IPS-20b (cell line): ENCODE results near the gene NMNAT2.
"Not testable (repeated sequence)": the region's sequence is repeated elsewhere in the genome, so short reads cannot be mapped to it uniquely, and the experiment has no call there.

Experiments
- H3K27ac ChIP-seq: one replicate; pipeline ENCODE4 v1.5.1; 2013; ENCODE audit warnings: low read length
- H3K27me3 ChIP-seq: 2 replicates; pipeline ENCODE4 v1.6.1; 2013; ENCODE audit warnings: mild to moderate bottlenecking, low read length, inconsistent platforms; ENCODE audit not compliant: insufficient read depth
- H3K36me3 ChIP-seq: 2 replicates; pipeline ENCODE4 v1.6.1; 2013; ENCODE audit warnings: low read depth, mild to moderate bottlenecking, inconsistent platforms, low read length, moderate library complexity; ENCODE audit not compliant: insufficient read depth
- H3K4me1 ChIP-seq: 2 replicates; pipeline ENCODE4 v1.6.1; 2013; ENCODE audit warnings: mild to moderate bottlenecking, control low read depth, inconsistent platforms, low read length, moderate library complexity; ENCODE audit not compliant: insufficient read depth
- H3K4me3 ChIP-seq: 2 replicates; pipeline ENCODE4 v1.5.1; 2013; ENCODE audit warnings: mild to moderate bottlenecking, low read length, inconsistent platforms
- H3K9ac ChIP-seq: 2 replicates; pipeline ENCODE4 v1.6.1; 2013; ENCODE audit warnings: low read depth, mild to moderate bottlenecking, inconsistent platforms, low read length, moderate library complexity
- H3K9me3 ChIP-seq: 2 replicates; pipeline ENCODE4 v1.6.1; 2013; ENCODE audit warnings: mild to moderate bottlenecking, low read depth, low read length, inconsistent platforms; ENCODE audit not compliant: insufficient read depth

The NMNAT2 gene

DNA sequence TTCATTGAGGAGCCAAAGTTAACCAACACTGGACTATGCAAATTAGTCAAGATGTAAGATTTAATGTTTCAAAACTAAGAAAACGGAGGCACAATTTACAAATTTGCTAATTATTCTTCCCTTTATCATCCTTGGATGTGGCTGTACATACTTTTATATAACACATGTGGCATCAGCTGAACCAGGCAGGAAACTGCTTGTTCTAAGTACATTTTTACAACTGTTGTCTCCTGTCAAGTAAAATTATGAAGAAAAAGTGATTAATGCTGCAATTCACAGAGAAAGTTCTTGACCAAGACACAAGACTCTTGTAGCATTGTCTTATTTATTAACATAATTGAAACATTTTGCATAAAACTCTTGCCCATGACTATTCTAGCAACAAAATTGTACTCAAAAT is 170.2 kb downstream of the NMNAT2 start:
- Histone ChIP-seq H3K27ac (no peak overlapping the region), H3K9me3 (no peaks in the 10 kb centered on the region), H3K9ac (no peak overlapping the region), H3K4me3 (no peak overlapping the region), H3K27me3 (no peaks in the 10 kb centered on the region), H3K36me3 (no peaks in the 10 kb centered on the region), H3K4me1 (no peaks in the 10 kb centered on the region)

DNA sequence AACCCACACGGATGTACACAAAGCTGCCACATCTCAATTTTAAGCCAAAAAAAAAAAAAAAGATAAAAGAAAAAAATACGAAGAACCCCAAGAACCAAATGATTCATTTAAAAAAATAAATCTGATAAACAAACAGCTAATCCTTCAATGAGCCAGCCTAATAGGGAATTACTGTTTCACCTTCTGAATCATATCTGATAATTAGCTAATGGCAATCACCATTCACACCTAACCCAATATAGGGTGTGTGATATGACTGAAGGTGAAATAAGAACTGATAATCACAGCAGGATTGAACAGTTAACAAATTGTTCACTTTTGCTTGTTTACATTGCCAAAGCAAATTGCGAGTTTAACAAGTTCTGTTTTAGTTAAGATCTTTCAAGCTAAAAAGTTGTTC is 170.7 kb downstream of the NMNAT2 start:
- Histone ChIP-seq H3K9me3 (no peaks in the 10 kb centered on the region), H3K27ac (no peak overlapping the region), H3K9ac (no peak overlapping the region), H3K4me3 (no peak overlapping the region), H3K36me3 (no peaks in the 10 kb centered on the region), H3K4me1 (no peaks in the 10 kb centered on the region), H3K27me3 (no peaks in the 10 kb centered on the region)

DNA sequence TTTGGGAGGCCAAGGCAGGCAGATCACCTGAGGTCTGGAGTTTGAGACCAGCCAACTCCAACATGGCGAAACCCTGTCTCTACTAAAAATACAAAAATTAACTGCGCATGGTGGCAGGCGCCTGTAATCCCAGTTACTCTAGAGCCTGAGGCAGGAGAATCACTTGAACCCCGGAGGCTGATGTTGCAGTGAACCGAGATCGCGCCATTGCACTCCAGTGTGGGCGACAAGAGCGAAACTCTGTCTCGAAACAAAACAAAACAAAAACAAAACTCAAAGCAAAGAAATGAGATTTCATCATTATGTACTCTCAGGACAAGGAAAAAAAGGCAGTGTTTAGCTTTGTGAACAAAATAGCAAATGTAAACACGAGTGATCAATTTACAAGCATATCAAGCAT is 171.1 kb downstream of the NMNAT2 start:
- H3K27ac ChIP-seq: no peak overlapping the region
- H3K4me1 ChIP-seq: no peaks in the 10 kb centered on the region
- no peaks in the 10 kb centered on the region for H3K27me3 ChIP-seq
- no peak overlapping the region for H3K4me3 ChIP-seq
- no peak overlapping the region for H3K9ac ChIP-seq
- no peaks in the 10 kb centered on the region for H3K9me3 ChIP-seq
- H3K36me3 ChIP-seq: no peaks in the 10 kb centered on the region

DNA sequence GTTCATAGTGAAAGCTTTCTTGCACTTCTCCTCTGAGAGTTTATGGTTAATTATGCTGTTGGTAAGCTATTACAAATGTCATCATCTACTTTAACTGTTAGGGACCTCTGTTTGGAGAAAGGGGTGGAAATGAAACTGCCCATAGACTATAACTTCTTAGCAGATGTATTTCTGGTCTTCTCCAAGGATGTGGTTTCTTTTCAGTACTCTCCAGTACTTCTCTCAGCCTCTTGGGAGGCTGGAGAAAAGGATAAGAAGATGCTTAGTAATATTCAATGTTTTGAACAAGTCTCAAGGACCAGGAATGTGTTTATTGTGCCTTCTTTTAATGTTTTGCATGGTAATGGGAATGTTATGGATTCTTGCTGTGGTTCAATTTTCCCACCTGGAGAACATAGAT is 171.7 kb downstream of the NMNAT2 start:
- no peak overlapping the region for H3K9ac ChIP-seq
- no peaks in the 10 kb centered on the region for H3K36me3 ChIP-seq
- H3K4me3 ChIP-seq: no peak overlapping the region
- no peaks in the 10 kb centered on the region for H3K27me3 ChIP-seq
- H3K9me3 ChIP-seq: no peaks in the 10 kb centered on the region
- H3K4me1 ChIP-seq: no peaks in the 10 kb centered on the region
- no peak overlapping the region for H3K27ac ChIP-seq

DNA sequence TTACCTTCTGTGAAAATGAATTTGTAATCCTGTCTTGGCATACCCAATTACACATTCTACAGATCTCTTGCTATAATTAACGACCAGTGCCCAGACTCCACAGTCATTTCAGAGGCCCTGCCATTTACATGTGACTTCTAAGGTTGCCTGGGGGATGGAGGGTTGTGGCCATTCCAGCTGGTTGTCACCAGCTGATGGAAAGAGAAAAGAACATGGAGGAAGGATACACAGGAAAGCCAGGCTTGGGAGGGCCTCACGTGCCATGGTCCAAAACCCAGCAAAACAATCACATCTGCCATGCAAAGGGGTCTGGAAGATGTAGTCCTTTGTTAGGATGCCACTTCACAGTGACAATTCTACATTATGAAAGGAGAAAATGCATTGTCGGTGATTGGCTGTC is 172.8 kb downstream of the NMNAT2 start:
- no peak overlapping the region for H3K27ac ChIP-seq
- no peaks in the 10 kb centered on the region for H3K9me3 ChIP-seq
- no peak overlapping the region for H3K9ac ChIP-seq
- H3K4me1 ChIP-seq: no peaks in the 10 kb centered on the region
- no peaks in the 10 kb centered on the region for H3K27me3 ChIP-seq
- no peaks in the 10 kb centered on the region for H3K36me3 ChIP-seq
- H3K4me3 ChIP-seq: no peak overlapping the region

- no peaks in the 10 kb centered on the region for H3K27me3 ChIP-seq
- no peak overlapping the region for H3K4me3 ChIP-seq
- H3K36me3 ChIP-seq: no peaks in the 10 kb centered on the region
- no peak overlapping the region for H3K27ac ChIP-seq
- no peaks in the 10 kb centered on the region for H3K9me3 ChIP-seq
- no peaks in the 10 kb centered on the region for H3K4me1 ChIP-seq
- H3K9ac ChIP-seq: no peak overlapping the region
Observed at GRCh38 chr1:183244466-183244865, 173.7 kb downstream of the NMNAT2 start.

DNA sequence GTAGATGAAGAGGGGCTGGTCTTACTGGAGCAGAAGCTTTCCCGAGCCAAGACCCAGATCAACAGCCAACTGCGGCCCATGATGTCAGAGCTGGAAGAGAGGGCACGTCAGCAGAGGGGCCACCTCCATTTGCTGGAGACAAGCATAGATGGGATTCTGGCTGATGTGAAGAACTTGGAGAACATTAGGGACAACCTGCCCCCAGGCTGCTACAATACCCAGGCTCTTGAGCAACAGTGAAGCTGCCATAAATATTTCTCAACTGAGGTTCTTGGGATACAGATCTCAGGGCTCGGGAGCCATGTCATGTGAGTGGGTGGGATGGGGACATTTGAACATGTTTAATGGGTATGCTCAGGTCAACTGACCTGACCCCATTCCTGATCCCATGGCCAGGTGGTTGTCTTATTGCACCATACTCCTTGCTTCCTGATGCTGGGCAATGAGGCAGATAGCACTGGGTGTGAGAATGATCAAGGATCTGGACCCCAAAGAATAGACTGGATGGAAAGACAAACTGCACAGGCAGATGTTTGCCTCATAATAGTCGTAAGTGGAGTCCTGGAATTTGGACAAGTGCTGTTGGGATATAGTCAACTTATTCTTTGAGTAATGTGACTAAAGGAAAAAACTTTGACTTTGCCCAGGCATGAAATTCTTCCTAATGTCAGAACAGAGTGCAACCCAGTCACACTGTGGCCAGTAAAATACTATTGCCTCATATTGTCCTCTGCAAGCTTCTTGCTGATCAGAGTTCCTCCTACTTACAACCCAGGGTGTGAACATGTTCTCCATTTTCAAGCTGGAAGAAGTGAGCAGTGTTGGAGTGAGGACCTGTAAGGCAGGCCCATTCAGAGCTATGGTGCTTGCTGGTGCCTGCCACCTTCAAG is 174.8 kb downstream of the NMNAT2 start:
- H3K36me3 ChIP-seq: no peaks in the 10 kb centered on the region
- H3K4me1 ChIP-seq: no peaks in the 10 kb centered on the region
- H3K9me3 ChIP-seq: no peaks in the 10 kb centered on the region
- no peak overlapping the region for H3K27ac ChIP-seq
- H3K4me3 ChIP-seq: no peak overlapping the region
- H3K27me3 ChIP-seq: no peaks in the 10 kb centered on the region
- H3K9ac ChIP-seq: no peak overlapping the region

DNA sequence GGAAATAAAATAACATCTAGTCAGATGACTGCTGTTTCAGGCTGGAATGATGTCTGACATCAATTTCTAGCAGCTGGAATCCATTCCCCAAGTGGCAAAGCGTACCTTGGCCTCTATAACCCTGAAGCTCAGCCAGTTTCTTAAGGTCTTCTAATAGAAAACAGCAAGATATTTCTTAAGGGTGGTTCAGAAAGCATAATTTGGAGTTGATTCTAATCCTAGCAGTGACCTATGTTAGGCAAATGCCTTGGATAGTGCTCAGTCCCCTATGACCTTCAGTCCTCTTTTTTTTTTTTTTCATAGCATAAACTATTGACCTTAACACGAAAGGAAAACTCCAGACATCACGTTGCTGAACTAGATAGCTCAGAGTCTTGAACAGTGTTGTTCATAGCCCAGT is 175.6 kb downstream of the NMNAT2 start:
- Histone ChIP-seq H3K4me1 (no peaks in the 10 kb centered on the region), H3K9ac (no peak overlapping the region), H3K4me3 (no peak overlapping the region), H3K9me3 (no peaks in the 10 kb centered on the region), H3K27ac (no peak overlapping the region), H3K27me3 (no peaks in the 10 kb centered on the region), H3K36me3 (no peaks in the 10 kb centered on the region)

DNA sequence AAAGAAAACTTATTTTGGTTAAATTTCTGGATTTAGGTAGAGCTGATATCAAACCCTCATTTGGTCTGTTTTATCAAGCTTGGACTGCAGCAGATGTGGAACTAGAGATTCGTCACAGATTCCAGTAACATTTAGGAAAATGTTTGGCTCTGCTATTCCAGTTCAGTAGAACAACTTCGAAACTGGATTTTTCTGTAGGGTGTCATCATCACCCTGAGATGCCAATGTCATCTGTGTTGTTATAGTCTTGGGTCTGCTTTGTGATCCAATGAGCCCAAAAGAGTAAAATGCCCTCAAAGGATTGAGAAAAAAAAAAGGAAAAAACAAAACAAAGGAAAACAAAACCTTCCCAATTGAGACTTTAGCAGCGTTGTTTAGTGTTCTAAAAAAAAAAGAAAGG is 176.7 kb downstream of the NMNAT2 start:
- no peak overlapping the region for H3K9ac ChIP-seq
- no peaks in the 10 kb centered on the region for H3K4me1 ChIP-seq
- no peak overlapping the region for H3K27ac ChIP-seq
- no peaks in the 10 kb centered on the region for H3K36me3 ChIP-seq
- H3K4me3 ChIP-seq: no peak overlapping the region
- no peaks in the 10 kb centered on the region for H3K9me3 ChIP-seq
- no peaks in the 10 kb centered on the region for H3K27me3 ChIP-seq

- H3K4me1 ChIP-seq, H3K4me3 ChIP-seq, H3K27ac ChIP-seq, H3K9me3 ChIP-seq, H3K27me3 ChIP-seq, H3K36me3 ChIP-seq, H3K9ac ChIP-seq: not testable (repeated sequence)
Observed at GRCh38 chr1:183240853-183241252, 177.3 kb downstream of the NMNAT2 start.

DNA sequence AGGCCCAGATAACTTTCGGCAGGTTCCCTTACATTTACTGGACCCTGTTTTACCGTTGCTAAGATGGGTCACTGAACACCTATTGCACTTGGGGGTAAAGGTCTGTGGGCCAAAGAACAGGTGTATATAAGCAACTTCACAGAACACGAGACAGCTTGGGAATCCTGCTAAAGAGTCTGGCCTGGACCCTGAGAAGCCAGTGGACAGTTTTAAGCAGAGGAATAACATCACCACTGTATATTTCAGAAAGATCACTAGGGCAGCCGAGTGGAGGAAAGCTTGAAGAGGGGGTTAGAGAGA is 177.7 kb downstream of the NMNAT2 start:
- H3K9ac ChIP-seq: no peak overlapping the region
- H3K4me1 ChIP-seq: peaks cover 3% of the 10 kb centered on the region
- no peaks in the 10 kb centered on the region for H3K9me3 ChIP-seq
- no peak overlapping the region for H3K27ac ChIP-seq
- H3K36me3 ChIP-seq: no peaks in the 10 kb centered on the region
- no peak overlapping the region for H3K4me3 ChIP-seq
- H3K27me3 ChIP-seq: no peaks in the 10 kb centered on the region

DNA sequence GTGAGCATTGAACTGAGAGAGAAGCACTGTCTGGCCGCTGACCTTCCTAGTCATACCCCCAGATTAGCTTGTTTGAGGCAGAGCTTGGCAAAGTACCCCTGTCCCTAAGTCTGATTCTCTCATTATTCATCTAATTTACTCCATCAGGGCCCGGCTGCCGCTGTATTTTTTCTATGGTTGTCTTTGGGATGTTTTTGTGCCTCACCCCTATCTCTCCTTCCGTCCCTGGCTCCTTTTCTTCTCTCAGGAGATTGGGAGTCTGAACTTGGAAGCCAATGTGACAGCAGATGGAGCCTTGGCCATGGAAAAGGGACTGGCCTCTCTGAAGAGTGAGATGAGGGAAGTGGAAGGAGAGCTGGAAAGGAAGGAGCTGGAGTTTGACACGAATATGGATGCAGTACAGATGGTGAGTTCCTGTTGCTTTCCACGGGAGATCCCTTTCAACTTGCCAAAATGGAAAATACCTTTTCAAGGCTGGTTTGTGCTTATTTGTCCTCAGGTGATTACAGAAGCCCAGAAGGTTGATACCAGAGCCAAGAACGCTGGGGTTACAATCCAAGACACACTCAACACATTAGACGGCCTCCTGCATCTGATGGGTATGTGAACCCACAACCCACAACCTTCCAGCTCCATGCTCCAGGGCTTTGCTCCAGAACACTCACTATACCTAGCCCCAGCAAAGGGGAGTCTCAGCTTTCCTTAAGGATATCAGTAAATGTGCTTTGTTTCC is 178.2 kb downstream of the NMNAT2 start:
- Histone ChIP-seq H3K9me3 (no peaks in the 10 kb centered on the region), H3K9ac (no peak overlapping the region), H3K27me3 (no peaks in the 10 kb centered on the region), H3K36me3 (no peaks in the 10 kb centered on the region), H3K27ac (no peak overlapping the region), H3K4me1 (peaks cover 7% of the 10 kb centered on the region), H3K4me3 (no peak overlapping the region)
